Retina (tissue), 1 donor: ENCODE data around the gene EHD4.

ENCODE experiments used
- DNase-seq: peaks from one replicate; pipeline ENCODE4 v3.0.0-alpha.2; 2016

Gene EHD4

DNA sequence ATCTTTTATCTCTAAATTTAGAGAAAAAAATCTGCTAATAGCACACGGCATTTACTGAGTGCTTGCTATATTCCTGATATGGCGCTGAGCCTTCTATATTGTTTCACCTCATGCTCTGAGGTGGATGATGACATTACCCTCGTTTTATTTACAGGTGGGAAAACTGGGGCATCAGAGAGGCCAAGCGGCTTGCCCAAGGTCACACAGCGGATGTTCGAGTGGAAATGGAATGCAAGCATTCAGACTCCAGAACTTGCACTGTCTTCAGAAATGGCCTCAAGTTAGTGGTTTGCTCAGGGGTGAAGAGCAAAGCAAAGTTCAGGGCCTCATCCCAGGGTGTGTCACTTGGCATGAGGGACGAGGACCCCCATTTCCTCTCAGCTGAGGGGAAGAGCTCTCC lies 17.3 kb downstream of the EHD4 start:
- DNase-seq, result no peak

DNA sequence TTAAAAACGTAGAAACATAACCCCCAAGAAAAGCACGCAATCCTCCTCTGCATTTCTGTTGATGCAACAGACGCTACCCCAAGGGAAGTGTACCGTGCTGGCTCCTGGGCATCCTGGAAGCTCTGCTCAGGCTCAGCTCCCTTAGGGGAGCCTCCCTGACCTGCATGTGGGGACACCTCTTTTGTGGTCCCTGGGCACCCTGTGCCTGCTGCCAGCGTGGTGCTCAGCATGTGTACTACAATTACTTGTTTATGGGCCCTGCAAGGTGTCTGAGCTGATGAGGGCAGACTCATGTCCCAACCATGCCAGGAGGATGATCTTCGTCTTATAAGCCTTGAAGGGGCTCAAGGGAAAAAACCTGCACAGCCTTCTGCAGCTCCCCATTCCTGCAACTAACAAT lies 18.3 kb downstream of the EHD4 start:
- DNase-seq, result no peak

DNA sequence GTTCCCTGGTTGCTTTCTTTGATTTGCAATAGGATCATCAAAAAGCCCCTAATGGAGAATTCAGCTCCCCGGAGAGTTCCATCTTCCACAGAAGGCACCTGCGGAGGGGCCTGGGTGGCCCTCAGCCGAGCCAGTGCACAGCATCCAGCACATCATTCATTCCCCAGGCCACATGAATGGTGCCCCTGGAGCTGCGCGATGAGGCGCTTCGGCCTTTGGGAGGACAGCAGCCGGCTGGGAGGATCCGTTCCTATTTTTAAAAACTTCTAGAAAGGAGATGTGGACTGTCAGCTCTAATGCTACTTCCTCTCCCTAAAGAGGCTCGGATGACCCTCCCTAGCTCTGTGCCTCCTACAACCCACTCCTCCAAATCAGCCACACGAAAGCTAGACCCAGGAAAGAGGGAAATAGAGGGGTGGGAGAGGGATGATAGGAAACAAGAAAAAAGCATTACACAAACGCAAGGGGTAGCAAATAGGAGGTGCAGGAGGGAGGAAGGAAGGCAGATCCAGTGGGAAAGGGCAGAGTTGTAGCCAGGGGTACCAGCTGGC lies 20.3 kb downstream of the EHD4 start:
- no peak for DNase-seq

DNA sequence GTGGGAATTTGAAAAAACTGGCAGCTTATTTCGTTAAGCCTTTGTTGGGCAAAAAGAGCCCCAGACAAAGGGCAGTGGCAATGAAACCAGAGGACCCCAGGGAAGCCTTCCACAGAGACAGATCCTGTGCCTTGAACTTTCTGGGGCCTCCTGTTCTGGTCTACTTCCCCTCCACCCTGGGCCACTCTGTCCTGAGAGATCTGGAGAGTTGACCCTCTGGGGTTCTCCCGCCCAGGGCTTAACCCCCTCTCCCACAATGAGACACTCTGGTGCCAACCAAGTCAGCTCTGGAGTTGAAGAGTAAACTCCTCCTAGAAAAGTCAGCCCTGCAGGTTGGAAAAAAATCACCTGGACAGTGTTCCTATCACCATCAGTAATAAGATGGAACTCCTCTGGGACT lies 20.8 kb downstream of the EHD4 start:
- DNase-seq, result no peak

DNA sequence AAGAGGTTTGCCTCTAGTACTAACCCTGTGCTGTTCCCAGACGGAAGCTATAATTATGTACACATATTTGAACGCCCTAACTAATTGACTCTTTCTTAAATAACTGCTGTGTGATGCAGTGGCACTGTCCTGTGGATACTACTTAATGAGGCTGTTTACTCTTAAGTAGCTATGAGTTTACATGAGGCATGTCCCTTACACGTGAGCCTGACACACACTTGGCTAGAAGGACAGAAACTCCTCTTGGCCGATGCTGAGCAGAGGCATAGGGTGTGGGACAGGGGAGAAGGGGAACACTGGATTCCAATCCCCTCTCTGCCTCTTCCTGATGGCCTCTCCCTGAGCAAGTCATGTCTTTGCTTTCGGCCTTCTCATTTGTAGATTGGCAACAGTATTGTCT lies 21.9 kb downstream of the EHD4 start:
- DNase-seq, result no peak

DNA sequence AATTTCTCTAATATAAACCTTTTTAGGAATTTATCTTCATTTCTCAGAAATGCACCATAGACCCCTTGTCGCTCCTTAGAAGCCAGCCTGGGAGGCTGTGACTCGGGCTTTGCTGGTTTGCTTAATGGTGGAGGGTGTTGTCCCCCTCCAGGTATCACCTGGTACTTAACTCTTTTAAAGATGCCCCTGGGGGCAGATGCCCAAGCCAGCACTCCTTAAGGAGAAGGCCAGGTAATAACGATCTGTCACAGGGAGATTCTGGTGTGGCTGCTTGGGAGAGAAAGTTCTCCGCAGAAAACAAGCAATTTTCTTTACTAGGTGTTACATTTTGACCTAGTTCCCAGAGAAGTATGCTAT lies 22.3 kb downstream of the EHD4 start:
- DNase-seq, result no peak

DNA sequence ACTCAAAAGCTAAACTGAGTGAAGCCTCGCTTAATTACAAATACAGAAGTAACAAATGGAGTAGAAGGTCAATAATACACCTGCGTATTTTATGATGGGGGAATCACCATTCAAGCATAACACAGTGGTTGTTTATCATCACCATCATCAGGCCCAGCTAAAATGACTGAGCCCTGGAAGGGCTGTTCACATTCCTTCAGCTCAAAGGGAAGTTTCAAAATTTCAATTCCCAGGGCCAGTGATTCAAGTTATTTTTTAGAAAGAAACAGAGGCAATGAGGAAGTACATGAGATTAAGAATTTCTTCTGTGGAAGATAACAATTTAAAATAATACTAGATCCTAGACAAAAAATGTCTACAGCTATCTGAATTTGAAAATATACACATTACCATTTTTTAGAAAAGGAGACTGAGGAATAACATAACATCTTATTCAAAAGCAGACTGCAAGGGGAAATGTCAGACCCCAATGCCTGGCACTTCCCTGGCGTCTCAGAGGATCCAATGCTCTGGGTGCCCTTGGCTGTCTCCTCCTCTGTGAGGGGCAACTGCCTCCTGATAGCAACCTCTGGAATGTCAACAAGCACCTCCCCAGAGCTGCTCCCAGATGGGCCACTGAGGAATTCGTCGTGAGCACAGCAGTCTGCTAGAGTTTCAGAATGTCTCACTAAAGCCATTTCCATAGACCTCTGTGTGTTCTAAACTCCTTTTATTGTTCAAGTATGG lies 22.8 kb downstream of the EHD4 start:
- no peak for DNase-seq

DNA sequence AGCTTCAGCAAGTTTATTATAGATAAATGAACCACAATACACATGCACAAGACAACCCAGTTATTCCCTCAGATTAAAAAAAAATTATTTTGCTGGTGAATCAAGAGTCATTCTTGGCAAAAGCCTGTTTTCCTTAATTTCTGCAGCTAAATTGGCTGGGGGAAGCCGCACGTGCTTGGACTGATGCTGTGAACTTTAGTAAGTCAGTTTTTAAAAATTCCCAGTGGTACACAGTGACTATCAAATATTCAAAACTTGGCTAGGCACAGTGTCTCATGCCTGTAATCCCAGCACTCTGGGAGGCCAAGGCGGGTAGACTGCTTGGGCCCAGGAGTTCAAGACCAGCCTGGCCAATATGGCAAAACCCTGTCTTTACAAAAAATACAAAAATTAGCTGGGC lies 23.9 kb downstream of the EHD4 start:
- DNase-seq, result no peak

DNA sequence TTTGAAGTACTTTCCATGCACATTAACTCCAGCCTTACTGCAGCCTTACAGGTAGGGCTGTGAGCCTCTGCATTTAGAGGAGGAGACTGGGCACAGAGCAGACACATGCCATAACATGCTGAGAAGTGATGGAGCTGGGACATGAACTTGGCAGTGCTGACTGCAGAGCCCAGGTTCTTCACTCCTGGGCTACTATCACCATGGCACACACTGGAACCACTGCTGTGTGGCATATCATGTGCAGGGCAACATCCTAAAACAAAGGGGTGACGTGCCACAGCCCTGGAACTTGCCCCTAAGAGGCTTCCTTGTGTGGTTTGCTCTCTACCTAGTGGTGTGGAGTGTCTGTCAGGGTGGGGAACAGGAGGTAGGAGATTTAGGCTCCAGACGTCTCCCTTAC lies 25.4 kb downstream of the EHD4 start:
- DNase-seq, result no peak

DNA sequence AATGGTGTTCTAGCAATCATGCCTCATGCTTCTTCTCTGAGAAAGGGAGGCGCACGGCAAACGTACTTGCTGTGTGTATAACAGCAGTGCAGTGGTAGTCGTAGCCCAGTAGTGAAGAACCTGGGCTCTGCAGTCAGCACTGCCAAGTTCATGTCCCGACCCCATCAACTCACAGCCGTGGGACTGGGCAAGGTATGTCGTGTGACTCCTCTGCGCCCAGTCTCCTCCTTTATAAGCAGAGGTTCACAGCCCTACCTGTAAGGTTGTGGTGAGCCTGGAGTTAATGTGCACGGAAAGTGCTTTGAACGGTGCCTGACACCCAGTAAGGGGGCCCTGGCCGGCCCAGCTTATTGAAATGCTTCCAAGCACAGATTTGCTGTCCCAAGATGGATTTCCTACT lies 26.6 kb downstream of the EHD4 start:
- DNase-seq, result no peak

DNA sequence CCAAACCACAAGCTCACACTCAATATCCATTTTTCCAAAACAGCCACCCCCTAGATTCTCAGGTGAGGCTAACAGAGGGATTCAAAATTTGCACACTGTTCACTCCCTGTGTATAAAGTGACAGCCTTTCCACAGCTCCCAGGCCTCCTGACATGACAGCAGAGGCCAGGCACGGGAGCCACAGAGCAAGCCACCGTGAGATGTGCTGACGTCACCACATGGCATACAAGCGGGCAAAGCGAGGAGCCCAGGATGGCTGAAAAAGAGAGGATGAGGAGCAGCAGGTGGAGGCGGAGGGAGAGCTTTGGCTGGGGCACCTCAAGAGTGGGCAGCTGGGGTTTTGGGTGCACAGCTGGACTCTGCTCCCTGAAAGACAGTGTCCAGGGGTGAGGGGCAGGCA lies 27.1 kb downstream of the EHD4 start:
- no peak for DNase-seq

DNA sequence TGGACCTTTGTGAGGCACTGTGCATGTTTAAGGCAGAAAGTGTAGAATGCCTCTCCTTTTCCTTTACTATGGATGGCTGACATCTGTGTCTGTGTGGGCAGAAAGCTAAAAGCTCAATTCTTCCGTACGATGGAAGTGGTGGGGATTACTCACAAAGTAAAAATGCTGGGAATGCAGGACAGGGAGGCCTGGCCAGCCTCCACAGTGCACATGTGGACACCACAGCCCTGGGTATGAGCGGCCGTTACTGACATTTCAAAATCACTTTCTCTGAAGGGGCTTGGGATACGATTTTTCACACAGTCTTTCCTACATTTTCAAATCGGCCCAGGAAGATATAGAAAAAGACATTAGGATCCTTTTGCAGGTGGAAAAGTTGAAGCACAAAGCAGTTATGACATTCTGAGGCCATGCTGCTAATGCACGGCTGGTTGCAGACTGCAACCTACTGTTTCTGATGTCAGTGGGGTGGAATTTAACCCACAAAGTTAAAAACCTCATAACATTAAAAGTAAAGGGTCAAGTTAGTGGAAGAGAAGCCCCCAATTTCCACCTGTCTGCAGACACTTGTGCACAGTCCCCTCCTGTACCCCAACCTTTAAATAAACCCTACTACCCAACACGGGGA lies 27.9 kb downstream of the EHD4 start:
- no peak for DNase-seq

DNA sequence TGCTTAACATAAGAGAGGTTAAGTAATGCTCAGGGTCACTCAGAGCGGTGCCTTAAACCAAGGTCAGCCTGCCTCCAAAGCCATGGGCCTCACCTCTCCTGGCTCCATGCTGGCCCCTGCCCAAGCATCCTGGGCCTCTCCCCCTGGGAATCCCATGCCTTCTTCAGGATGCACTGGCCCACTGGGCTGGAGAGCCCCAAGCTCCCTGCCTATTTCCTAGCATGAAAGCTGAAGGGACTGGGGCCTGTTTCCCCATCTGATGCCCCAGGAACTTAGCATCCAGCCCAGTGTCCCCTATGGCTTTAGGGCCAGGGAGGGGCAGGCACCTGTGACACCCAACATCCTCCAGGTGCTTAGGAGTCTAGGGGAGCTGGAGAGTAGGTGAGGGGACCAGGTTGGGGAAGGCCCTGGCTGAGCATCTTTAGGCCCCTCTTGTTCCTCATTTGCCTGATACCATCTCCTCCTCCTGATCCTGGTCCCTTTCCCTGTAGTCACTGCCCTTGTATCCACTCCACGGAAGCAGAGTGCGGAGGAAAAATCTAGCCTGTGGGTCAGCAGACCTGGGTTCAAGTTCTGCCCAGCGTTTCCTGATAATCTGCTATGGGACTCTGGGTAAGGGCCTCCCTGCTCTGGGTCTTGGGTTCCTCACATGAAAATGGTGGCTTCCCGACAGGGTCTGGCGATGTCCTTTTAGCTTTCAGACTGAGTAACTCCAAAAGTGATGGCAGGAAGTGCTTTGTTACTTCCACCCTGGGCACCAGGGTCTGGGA lies 28.6 kb downstream of the EHD4 start:
- no peak for DNase-seq

DNA sequence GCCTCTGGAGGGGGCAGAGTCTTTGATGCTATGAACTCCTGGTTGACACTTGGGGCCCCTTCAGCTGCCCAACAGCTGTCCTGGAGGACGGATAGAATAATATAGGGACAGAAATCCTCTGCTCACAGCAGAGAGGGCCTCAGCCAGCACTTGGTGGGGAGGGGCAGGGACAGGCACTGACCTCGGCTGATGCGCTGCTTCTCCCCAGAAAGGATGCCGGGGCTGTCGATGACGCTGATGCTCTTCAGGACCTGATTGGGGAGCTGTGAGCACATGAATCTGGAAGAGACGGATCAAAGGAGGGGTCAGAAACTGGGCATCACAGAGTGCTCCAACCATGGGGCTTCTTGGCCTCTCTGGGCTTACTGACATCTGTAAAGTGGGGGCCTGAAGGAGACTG lies 29.5 kb downstream of the EHD4 start:
- DNase-seq, result no peak

DNA sequence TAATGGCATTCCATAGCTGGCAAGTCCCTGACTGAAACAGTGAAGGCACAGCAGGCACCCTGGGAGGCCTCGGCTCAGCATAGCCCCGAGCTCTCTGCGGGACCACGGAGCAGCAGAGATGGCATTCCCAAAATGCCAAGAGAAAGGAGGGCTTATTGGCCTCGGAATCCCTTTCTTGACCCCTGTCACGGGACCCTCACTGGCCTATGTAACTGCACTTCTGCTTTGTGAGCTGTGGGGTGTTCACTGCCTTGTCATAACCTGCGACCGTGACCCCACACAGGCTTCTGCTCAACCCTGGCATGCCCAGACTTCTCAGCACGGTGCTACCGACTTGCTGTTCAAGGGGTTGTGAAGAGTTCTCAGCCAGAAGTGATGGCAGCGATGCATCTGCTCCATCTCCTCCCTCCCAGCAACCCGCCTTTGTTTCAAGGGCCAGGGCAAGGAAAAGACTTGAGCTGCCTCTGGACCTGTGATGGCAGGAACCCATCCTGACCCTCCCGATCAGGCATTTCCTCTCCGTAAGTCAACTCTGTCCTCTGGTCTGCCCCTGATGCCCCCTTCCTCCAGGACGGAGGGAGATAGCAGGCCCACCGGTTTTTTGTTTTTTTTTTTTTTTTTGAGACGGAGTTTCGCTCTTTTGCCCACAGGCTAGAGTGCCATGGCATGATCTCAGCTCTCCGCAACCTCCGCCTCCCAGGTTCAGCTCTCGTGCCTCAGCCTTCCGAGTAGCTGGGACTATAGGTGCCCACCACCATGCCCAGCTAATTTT lies 30.5 kb downstream of the EHD4 start:
- DNase-seq, result no peak

DNA sequence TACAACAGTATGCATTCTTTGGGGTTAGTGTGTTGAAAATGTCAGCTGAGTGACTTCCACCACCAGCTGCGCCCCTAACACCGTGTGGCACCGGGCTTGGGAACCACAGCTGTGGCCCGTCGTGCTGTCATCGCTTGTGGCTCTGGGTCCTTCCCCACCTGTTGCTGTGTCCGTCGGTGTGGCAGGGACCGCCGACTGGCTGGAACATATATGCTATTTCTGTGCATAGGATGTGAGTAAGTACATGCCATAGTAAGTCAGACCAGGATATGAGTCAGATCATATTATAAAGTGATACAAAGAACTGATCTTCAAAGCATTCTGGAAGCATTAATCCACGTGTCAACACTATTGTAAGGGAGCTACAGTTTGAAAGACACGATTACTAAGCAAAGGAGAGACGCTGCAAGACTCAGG lies 31.9 kb downstream of the EHD4 start:
- DNase-seq, result no peak

DNA sequence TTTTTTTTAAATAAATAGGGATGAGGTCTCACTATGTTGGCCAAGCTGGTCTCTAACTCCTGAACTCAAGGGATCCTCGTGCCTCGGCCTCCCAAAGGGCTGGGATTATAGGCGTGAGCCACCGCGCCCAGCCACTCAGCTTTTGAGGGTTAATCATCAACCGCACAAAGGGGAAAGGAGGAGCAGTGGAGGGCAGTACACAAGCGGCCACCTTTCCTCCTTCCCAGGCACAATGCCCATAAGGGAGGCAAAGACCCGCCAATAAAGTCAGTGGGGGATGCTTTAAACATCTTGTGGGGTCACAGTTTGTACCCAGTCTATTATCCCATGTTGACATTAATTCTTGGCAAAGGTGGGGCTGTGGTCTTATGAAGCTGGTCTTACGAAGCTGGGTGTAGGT lies 32.4 kb downstream of the EHD4 start:
- DNase-seq, result no peak

DNA sequence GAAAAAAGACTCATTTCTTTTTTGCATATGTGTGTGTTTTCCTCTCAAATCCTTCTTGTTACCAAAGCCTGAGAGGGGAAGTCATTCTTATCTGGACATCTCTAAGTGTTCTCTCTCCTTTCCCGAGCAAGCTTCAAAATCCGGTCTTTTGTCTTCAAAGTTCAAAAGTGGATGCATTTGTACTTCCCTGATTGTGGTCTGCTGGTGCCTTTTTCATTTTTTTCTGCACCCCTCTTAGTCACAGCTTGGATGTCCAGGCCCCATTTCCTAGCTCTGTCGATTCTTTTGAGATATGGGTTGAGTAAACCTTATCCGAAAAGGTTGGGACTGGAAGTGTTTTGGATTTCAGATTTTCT lies 34.8 kb downstream of the EHD4 start:
- DNase-seq, result no peak

DNA sequence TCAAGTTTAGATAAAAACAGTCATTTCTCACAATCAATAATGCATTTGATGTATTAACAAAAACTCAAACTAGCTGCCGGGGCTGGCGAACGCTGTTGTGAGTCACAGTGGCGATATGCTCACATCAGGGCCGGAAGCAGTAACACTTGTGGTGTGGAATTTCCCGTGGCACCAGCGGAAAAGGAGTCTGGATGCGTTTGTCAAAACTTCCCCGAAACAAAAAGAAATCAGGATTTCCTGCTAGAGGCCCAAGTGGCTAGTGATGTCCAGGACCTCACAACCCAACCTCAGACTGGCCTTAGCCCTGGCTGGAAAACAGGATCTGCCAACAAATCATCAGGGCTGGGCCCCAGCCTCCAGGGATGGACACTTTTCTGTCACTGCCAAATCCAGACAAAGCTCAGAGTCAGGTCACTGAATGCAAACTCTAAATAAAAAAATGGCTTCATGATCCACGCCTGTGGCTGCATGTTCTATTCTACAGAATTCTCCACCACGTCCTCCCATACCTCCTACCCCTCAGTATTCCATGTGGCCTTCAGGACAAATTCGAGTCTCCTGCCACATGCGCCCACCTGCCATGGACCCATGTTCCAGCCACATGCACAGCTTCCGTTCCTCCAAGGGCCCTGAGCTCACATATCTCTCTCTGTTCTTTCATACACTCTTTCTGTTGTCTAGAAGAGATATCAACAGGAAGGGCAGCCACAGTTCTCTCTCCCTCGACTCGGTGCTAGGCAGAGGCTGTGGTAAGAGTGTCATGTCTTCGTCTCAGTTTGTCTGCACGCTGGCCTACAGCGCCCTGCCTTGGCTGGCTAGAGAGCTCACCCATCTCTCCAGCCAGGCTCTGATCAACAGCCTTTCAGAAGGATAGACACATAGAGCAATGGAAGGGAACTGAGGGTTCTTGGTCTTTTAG lies 35.4 kb downstream of the EHD4 start:
- no peak for DNase-seq

DNA sequence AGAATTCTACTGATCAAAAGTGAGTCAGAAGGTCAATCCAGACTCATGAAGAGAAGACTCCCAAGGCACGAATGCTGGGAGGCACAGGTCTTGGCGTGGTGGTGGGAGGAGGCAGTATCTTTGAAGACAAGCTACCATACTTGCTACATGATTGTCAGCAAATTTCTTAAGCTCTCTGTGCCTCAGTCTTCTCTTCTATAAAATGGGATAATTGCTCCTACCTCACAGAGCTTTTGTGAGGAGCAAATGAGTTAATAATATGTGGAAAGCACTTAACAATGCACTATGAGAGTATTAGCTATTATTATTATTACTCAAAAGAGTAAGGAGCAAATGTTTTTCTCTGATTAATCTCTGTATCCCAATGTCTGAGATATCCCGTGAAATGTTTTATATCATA lies 36.2 kb downstream of the EHD4 start:
- DNase-seq, result no peak

DNA sequence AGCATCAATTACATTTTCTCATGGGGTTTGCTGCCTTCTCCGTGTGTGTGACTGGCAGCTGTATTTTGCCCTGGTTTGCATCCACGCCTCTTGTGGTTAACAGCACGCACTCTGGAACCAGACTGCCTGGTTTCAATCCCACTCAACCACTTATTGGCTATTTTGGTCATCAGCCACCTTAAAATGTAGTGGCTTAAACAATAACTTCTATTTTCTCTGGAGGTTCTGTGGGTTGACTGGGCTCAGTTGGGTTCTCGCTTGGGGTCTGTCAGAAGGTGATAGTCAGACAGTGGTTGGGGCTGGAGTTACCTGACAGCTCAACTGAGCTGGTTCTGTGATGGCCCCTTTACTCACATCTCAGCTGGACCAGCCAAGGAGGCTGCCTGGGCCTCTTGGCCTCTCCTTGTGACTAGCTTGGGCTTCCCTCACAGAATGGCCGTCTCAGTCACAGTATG lies 36.8 kb downstream of the EHD4 start:
- DNase-seq, result no peak

DNA sequence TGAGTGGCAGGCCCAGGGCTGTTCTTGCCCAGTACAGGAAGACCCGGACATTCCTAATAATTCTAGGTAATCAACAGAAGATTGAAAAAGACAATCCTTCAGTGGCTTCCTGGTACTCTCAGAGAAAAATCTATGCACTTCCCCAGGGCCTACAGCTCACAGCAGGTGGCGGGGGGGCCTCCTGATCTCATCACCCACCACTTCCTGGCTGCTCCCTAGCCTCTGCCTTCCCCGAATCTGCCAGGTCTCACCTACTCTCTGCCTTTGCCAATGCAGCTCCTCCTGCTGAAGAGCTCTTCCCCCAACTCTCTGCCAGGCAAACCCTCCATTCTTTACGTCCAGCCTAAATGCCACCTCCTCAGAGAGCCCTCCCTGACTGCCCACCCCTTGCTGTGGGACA lies 37.5 kb downstream of the EHD4 start:
- no peak for DNase-seq
